Heart left ventricle (tissue), 13 donors: Measurements from ENCODE around the gene CCM2.

Experiments
- POLR2A ChIP-seq, 2 donors: fragments of 450-650 bp; IDR thresholded peaks; one replicate each; pipeline ENCODE4 v1.6.1; 2017; ENCODE audit warnings: antibody characterized with exemption in 2 of 2, mild to moderate bottlenecking in 2 of 2, moderate library complexity in 2 of 2
- TF ChIP-seq, protein P1 (sequence below), 12 donors: fragments of 200-600 bp; sonication (generic) in 4 of 12; IDR thresholded peaks; one replicate each; pipeline versions ENCODE4 v1.5.0 to v1.8.0; 2018 to 2022; ENCODE audit warnings: antibody characterized with exemption in 12 of 12, mild to moderate bottlenecking in 5 of 12
- donor health status: ischemic (EF 13 %, LVEDD 7.1; RV severe dilation, severe dysfunction).
- donor health status: DM: no; HTN: yes; CAD: no.
- donor health status: DM: no; HTN: no; CAD: no.
- donor health status: ischemic (EF 25% LVEDD 6.9; RV normal size, moderate dysfunction).
- donor health status: ischemic (EF 25% LVEDD 5.7; RV mildly dilated, moderate dysfunction).
- donor health status: ischemic (EF 35%, LVEDD 5.7; RV mildly dilated, moderate dysfunction).
- donor health status: nonischemic (EF 11% LVEDD 7.7; RV severe dilation, severe dysfunction).
- donor health status: DM: yes; HTN: yes; CAD: no.
- donor health status: PGD.
- donor health status: ischemic (EF 29% LVEDD 5.4; RV normal size, mild dysfunction).
- donor health status: nonischemic (EF 23%, LVEDD 6.1; RV moderate dilation, normal function).

DNA sequence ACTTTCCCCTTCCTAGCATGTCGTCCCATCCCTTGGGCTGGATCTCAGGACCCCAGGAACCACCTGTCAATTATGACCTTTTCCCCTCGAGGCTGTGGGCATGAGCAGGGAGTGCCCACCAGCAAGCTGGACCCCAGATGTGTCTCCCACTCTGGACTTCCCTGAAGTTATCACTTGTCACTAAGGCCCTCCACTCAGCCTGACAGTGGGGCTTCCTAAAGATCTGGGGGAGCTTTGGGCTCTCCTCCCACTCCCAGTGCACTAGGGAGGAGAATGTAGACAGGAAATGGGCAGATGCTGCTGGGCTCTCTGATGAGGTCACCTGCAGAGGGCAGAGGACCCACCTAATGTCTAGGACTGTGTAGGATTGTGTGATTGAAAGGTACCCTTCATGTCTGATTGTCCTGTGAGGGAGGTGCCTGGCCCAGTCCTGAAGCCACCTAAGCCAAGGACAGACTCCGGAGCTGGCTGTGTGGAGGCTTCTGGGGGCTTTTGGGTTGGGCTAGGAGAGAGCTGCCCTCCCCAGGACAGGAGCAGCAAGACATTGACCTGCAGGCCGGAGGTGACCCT, 39.9 kb upstream of the CCM2 start:
- TF ChIP-seq, protein P1, sequence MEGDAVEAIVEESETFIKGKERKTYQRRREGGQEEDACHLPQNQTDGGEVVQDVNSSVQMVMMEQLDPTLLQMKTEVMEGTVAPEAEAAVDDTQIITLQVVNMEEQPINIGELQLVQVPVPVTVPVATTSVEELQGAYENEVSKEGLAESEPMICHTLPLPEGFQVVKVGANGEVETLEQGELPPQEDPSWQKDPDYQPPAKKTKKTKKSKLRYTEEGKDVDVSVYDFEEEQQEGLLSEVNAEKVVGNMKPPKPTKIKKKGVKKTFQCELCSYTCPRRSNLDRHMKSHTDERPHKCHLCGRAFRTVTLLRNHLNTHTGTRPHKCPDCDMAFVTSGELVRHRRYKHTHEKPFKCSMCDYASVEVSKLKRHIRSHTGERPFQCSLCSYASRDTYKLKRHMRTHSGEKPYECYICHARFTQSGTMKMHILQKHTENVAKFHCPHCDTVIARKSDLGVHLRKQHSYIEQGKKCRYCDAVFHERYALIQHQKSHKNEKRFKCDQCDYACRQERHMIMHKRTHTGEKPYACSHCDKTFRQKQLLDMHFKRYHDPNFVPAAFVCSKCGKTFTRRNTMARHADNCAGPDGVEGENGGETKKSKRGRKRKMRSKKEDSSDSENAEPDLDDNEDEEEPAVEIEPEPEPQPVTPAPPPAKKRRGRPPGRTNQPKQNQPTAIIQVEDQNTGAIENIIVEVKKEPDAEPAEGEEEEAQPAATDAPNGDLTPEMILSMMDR (IDR thresholded peaks at IDR 0.05): no peak
- TF ChIP-seq POLR2A (IDR thresholded peaks at IDR 0.05): no peak
